Measurements from ENCODE around the gene PRUNE2.

Gene PRUNE2

GRCh38 chr9:76564297-76564696, 341.6 kb downstream of the PRUNE2 start:
- no peak for DNase-seq

DNA sequence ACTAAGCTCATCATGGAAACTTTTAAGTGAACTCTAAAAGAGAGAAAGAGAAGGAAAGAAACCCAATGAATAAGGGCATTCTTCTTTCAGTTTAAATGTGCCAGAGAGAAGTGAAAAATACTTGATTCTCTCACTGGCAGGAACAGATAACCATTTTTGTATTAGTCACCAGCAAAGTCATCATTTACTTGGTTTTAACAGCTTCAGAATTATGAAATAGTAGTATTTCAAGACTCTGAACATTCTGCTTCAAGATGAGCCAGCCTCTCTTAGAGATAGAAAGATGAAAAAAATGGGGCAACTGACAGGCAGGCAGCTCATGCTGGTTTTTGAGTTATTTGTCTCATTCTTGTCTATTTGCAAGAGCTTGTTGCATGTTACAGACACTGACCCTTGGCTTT, 343.4 kb downstream of the PRUNE2 start:
- DNase-seq = no peak

- no peak for DNase-seq
Measured at GRCh38 chr9:76561900-76562299, 344.0 kb downstream of the PRUNE2 start.
